G401 (cell line): ENCODE results near the gene CFAP90. TPM values are rescaled to one million over a fixed set of nuclear protein-coding genes. Genes with fewer than 3 reads are reported as not detected.

Experiments
- DNase-seq: peaks from one replicate; pipeline ENCODE4 v3.0.0-alpha.2; 2015; ENCODE audit warnings: low spot score
- in situ Hi-C: cut with HindIII; loops from 2 replicates; pipeline ENCODE4 v1.10.0; 2016; ENCODE audit warnings: low sequenced_read_pairs, mixed read lengths
- total RNA-seq: library from RNA; depleted of rRNA; stranded (reverse); fragments of >200 nt; shearing (Covaris generic); gene quantifications from 2 replicates; pipeline ENCODE4 v1.2.3, GENCODE V29; 2014

Gene CFAP90
- total RNA-seq, 1 experiment from 2014 or later: not detected

DNA sequence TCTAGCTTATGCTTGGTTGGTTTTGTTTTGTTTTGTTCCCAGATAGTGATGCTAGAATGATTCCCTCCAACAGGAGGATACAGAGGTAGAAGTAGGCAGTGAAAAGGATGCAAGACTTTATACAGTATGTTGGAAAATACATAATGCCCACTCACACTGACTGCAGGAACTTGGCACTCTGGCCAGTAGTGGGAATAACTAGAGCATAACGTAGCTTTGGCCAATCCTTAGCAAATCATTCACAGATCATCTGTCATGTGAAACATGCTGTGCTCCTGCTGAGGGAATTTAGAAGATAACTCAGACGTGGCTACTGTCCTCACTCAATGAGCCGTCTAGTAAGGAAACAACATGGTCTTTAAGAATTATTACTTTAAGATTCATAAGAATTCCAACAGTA, 13.5 kb downstream of the CFAP90 start:
- in situ Hi-C loops: no loop called here
- DNase-seq: no peak

DNA sequence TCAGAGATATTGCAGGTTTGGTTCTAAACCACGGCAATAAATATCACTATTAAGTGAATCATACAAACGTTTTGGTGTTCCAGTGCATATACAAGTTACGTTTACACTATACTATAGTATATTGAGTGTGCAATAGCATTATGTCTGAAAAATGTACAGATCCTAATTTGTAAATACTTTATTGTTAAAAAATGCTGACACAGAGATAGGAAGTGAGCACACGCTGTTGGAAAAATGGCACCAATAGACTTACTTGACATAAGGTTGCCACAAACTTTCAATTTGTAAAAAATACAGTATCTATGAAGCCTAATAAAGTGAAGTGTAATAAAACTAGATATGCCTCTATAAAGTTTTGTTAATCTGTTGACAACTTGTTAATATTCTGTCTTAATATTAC, 16.0 kb downstream of the CFAP90 start:
- no peak for DNase-seq
- in situ Hi-C loops: no loop called here

DNA sequence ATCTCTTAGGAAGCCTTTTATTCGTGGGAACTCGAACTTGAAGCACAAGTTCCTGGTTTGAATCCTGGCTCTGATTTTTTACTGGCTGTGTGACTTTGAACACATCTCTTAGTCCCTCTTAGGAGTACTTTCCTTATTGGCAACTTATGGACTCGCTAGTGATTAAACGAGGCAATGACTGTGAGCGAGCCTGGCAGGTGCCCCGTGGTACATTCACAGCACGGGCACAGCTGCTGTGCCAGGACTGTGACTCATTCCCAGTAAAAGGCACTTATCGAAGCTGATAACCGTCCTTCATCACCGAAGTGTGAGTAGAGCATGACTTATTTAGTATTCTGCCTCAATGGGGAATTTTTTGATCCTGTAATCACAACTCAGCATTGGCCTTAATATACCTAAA, 22.7 kb downstream of the CFAP90 start:
- in situ Hi-C loops: no loop called here
- no peak for DNase-seq

DNA sequence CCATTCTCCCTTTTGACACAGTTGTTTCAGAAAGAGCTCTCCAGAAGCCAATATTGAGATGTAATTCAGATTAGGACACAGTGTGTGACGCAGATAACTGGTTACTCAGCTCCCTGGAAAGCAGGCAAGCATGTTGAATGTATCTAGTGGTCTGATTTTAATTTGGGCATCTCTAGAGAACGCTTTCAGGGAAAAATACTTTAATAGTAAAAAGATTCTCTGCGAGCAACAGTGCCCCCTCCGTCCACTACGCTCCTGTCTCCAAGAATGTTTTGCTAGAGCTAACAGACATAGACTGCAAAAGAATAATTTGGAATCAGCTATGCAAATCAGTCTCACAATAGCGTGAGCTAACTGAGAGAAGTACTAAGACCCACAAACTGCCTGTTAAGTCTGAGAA, 23.3 kb downstream of the CFAP90 start:
- in situ Hi-C loops: no loop called here
- peak; percentile 13 for DNase-seq

DNA sequence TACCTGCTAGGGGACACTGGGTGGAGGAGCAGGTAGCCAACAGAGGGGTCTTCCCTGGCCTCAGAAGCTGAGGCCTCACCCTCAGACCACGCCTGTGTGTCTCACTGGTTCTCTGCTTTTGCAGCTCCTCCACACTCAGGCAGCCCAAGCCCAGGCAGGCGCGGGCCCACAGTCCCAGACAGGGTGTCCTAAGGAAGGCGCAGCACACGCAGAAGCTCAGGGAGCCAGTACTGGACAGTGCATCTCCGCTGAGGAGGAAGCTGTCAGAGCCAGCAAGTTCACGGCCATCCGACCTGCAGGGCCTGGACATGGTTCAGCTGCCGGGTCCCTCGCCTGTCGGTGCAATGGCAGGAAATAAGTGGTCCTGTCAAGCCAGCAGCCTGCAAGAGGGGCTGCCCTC, 25.3 kb downstream of the CFAP90 start:
- no peak for DNase-seq
- in situ Hi-C loops: no loop called here

DNA sequence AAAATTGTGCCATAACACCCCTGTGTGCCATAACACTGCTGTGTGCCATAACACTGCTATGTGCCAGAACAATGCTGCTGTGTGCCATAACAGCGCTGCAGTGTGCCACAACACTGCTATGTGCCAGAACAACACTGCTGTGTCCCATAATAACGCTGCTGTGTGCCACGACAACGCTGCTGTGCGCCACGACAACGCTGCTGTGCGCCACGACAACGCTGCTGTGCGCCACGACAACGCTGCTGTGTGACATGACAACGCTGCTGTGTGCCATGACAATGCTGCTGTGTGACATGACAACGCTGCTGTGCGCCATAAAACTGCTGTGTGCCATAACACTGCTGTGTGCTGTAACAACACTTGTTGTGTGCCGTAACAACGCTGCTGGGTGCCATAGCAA, 25.9 kb downstream of the CFAP90 start:
- in situ Hi-C loops: no loop called here
- no peak for DNase-seq

DNA sequence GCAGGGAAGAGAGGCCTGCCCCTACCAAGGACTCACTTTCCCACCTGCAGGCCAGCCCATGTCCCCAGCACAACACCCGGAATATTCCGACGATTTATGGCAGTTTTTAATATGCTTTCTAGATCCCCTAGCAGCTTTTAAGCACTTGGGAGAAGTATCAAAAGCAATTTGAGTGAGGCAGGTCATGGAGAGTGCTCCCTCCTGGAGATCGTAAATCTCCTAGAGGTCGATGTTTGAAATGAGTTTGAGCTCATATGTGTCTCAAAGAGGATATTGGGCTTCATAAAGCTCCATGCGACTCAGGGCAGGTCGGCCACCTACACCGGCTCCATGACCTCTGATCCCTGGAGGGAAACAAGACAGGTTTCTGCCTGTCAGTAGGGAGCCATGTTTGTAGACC, 27.3 kb downstream of the CFAP90 start:
- in situ Hi-C loops: no loop called here
- DNase-seq: no peak

DNA sequence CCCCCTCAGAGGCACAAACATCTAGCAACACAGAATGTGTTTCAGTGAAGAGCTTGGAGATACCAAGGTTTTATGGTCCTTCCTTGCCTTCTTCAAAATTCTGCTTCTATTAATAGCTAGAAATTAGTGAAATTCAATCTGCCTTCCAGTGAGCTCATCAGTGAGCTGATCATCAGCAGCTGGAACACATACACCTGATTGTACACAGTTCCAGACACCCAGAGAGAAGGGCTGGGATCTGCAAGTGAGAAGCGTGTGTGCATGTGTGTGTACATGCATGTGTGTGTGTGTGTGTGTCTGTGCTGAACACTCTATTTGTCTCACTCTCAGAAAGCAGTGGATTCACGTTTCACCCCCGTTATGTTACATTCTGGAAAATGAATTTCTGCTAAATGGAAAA, 28.5 kb downstream of the CFAP90 start:
- DNase-seq: no peak
- in situ Hi-C loops: no loop called here

DNA sequence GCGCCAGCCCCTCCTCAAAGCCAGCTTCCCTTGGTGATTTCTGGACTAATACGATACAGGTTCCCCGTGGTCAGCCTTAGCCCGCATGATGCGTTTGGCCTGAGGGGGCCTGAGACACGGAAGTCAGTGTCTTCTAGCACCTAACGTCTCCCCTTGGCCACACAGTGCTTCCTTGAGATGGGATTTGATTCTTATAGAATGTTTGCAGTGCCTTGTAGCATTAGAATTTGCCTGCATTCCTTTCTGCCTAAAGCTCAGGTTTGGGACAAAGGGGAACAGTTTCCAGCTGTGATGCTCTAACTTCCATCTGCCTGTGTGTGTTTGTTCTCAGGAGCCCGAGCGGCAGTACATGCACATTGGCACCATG, 34.4 kb downstream of the CFAP90 start:
- in situ Hi-C loops: no loop called here
- DNase-seq: no peak

DNA sequence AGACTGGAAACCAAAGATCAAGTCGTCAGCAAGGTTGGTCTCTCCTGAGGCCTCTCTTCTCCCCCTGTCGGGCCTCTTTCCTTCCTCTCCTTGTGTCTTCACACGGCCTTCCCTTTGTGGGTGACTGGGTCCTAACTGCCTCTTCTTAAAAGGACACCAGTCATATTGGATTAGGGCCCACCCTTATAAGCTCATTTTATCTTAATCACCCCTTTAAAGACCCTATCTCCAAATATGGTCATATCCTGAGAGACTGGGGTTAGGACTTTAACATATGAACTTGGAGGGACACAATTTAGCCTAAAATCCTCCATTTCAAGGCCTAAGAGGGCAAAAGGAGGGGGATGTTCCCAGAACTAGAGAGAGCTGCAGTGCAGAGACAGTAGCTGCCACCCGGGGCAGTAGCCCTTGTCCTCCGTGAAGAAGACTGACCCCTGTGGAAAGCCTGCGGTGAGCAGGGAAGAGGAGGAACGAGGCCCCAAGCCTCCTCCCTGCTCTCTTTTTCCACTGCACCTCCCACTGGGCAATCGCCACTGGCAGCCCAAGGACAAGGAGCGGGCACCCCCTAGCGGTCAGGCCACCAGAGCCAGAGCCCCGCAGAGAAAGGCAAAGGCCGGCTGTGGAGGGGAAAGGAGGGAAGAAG, 34.9 kb downstream of the CFAP90 start:
- peak; percentile 45 for DNase-seq
- in situ Hi-C loops: no loop called here

DNA sequence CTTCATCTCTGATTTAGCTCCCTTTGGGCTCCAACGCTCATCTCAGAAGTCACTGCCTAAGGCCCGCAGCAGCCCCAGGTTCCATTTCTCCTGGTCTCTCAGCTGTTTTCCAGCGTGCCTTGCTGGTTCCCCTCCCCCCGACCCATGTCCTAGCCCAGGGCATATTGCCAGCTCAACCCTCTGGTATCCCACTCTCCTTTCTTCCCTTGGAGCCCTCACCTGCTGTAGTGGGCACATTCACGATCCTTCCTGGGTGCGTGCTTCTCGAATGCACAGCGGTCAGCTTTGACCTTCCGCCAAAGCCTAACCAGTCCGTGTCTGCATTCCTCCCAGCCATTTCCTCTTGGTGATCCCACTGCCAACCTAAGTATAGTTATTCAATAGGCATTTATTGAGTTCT, 36.1 kb downstream of the CFAP90 start:
- DNase-seq: no peak
- in situ Hi-C loops: no loop called here

DNA sequence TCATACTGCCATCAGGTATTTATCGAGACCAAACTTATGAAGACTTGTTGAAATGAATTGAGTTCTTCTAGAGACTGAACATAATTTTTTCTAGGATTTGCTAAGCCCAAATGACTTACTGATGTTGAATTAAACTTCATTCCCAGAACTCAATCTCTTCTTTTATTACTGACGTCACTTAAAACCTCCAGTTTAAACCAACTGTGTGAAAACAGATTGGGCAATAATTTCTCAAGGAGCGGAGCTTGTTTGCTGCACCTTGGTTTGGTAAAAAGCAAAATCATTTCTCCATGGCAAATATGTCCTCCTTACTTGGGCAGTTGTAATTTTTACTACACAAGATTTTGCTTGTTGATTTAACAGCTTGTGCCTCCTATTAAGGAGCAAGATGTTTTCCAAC, 37.4 kb downstream of the CFAP90 start:
- DNase-seq: no peak
- in situ Hi-C loops: no loop called here

DNA sequence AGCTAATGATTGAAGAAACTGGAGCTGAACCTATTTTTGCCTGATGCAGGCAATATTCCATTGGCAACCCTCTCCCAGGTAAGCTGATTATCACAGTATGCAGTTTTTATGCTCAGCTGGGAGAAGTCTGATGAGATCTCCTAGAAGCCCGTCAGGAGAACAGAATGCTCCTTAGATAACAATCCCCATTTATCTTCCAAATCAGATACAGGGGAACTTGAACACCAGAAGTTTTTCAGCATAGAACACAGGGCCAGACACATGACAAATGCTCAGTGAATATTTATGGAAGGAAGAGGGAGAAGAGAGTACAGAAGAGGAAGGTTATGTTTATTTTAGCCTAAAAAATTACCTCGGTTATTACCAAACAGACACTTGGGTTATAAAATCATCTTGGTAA, 37.9 kb downstream of the CFAP90 start:
- no peak for DNase-seq
- in situ Hi-C loops: no loop called here

DNA sequence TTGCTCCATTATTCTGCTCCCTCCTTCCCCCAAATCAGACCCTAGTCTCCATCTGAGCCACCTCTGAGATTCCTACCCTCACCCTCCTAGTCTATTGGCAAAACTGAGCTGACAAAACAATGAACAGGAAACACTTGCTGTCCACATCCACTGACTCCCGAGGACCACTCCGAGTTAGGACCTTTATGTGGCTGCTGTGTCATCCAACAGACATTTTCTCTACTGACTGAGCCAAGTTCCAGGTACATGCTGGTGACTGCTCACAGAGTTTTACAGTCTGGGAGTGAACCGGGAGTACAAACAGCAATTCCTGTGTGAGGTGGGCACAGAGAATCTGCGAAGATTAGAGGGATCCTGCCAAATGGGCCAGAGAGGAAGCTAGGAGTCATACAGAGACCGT, 39.2 kb downstream of the CFAP90 start:
- in situ Hi-C loops: no loop called here
- DNase-seq: no peak

DNA sequence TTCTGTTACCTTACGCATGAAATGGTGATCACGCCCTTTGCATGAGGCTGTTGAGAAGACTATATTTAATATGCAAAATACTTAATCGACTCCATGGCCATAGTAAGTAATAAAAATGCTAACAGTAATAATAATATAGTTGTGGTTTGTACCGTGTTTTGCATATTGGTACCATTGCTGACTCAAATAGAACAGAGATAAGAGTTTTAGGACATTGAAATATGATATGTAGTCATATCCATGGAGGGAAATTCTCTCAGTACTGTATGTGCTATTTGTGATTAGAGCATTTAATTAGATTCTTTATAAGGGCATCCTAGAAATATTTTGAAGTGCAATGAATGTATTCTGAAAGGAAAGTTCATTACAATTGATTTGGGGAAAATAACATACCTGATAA, 41.9 kb downstream of the CFAP90 start:
- in situ Hi-C loops: no loop called here
- no peak for DNase-seq

DNA sequence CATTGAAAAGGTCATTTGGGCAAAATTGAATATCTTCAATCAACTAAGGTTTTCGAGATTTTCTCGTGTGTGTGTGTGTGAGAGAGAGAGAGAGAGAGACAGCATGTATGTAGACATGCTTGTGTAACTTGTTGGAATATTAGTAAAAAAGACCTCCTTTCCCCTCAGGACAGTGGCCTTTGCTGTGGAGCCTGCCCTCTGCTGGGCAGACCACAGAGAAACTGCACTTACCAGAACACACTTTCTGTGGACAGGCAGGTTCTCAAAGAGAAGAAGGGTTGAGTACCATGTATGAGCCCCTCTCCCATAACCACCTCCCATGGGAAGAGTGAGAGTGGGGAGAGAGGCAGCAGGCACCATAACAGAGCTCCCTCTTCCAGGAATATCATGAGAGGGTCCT, 45.6 kb downstream of the CFAP90 start:
- no peak for DNase-seq
- in situ Hi-C loops: no loop called here

DNA sequence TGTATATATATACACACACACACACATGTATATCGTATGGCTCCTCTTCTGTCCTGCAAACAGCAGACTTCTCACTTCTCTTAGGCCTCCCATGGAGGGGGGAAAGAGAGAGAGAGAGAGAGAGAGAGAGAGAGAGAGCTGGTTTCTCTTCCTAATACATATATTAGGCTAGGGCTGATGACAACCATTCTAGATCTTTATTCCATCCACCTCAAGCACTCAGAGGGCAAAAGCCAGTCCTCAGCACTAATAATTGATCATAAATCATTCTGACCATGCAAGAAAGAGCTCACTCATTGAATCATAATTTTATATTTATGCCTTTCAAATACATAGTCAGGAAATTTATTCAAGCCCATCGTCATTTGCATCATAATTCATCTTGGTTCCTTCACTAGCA, 47.0 kb downstream of the CFAP90 start:
- in situ Hi-C loops: no loop called here
- DNase-seq: no peak

DNA sequence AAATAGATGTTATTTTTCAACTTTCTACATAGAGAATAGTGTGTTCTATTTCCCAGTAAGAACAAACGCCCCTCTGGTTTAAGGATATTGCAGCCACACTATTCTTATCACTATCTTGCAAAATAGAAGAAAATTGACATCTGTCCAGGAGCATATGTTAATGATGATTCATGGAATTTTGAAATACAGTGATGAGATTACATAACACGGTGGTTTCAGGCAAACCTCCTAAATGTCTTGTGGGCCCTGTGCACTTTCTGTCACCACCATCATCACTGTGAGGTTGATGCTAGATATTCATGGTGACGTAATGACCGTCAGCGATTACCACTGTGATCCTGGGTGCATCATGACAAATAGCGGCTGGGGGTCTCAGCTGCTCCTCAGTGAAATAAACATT, 48.1 kb downstream of the CFAP90 start:
- no peak for DNase-seq
- in situ Hi-C loops: no loop called here

DNA sequence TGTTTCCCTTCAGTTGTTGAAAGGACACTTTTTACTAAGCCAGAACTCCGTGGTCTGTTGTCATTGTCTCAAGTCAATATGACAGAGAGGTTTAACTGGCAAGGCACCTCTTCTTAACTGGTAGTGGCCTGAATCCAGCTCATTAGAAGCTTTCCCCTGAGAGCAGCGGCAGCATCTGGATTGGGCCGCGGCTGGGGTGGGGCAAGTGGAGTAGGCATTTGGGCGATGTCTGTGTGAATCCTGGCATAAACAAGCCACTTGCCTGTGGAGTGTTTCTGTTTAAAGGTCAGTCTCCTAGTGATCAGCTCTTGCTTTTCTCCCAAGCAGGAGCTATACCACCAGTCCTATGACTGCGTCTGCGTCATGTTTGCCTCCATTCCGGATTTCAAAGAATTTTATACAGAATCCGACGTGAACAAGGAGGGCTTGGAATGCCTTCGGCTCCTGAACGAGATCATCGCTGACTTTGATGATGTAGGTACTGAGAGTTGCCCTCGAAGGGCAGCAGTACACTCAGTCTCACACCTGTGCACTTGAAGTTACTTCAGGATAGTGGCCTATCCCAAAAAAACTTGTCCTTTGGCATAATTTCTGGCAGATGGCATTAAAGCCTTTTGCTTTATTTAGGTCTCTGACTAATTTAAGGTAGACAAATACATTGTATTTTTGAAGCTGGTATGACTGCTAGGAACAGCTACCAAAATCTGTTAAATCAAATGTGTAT, 48.9 kb downstream of the CFAP90 start:
- peak; percentile 13 for DNase-seq
- in situ Hi-C loops: no loop called here

DNA sequence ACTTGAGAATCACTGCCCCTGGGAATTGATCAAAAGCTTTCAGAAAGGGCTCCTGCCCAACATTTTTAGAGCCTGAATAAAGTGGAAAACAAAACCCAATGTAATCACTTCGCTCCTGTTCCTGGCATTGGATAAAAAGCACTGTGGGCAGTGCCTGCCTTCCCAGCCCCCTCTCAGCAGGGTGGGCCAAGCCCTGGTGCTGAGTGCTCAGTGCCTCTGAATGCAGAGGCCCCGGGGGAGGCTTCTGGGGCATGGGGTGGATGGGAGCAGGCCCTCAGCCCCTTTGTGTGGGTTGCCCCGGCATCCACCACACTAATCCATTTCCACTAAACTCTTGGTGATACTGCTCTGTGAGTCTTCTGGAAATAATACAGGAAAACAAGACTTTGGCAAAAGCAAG, 55.6 kb downstream of the CFAP90 start:
- DNase-seq: no peak
- in situ Hi-C loops: no loop called here

DNA sequence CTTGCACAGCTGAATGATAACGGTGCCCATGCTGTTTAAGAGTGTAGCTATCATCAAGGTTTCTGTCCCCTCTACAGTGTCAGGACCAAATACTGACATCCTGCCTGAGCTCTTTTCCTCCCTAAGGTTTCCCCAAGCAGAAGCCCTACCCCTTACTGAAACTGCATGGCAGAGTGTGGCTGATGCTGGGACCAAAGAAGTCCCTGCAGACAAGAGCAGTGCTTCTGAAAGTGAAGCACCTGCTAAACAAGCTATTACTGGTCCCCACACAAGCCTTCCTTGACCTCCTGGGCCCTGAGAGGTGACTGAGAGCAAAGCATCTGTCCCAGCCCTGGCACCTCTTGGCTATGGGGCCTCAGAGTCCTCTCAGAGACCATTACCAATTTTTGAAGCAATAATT, 56.1 kb downstream of the CFAP90 start:
- DNase-seq: no peak
- in situ Hi-C loops: no loop called here
